Ammon's horn (tissue), 1 donor: ENCODE data around the gene WWOX.

Source experiments
- DNase-seq: peaks from one replicate; pipeline ENCODE4 v3.0.0-alpha.2; 2016; ENCODE audit warnings: low spot score

Gene WWOX

GRCh38 chr16:78196502-78196901 is 97.0 kb downstream of the WWOX start:
- no peak for DNase-seq

GRCh38 chr16:78198288-78198687 is 98.8 kb downstream of the WWOX start:
- peak; percentile 34 for DNase-seq

GRCh38 chr16:78199325-78200022 is 100.0 kb downstream of the WWOX start:
- no peak for DNase-seq

- DNase-seq, result no peak
These were observed 100.6 kb downstream of the WWOX start for GRCh38 chr16:78200023-78200389.

GRCh38 chr16:78200623-78201096 is 101.2 kb downstream of the WWOX start:
- no peak for DNase-seq

- no peak for DNase-seq
These were observed 106.1 kb downstream of the WWOX start for GRCh38 chr16:78205506-78205905.

- no peak for DNase-seq
These were observed 107.3 kb downstream of the WWOX start for GRCh38 chr16:78206623-78207223.

- no peak for DNase-seq
These were observed 110.7 kb downstream of the WWOX start for GRCh38 chr16:78209951-78210661.

GRCh38 chr16:78211020-78211599 is 111.7 kb downstream of the WWOX start:
- DNase-seq, result no peak

GRCh38 chr16:78211946-78212345 is 112.5 kb downstream of the WWOX start:
- DNase-seq, result no peak

GRCh38 chr16:78212674-78213073 is 113.2 kb downstream of the WWOX start:
- DNase-seq, result no peak

- DNase-seq, result no peak
These were observed 114.3 kb downstream of the WWOX start for GRCh38 chr16:78213751-78214150.

GRCh38 chr16:78215222-78215621 is 115.8 kb downstream of the WWOX start:
- DNase-seq, result no peak

- DNase-seq, result no peak
These were observed 116.8 kb downstream of the WWOX start for GRCh38 chr16:78216166-78216745.

GRCh38 chr16:78217276-78217675 is 117.8 kb downstream of the WWOX start:
- DNase-seq, result no peak

GRCh38 chr16:78218279-78218678 is 118.8 kb downstream of the WWOX start:
- DNase-seq, result no peak

GRCh38 chr16:78218856-78219651 is 119.6 kb downstream of the WWOX start:
- no peak for DNase-seq

GRCh38 chr16:78220571-78220970 is 121.1 kb downstream of the WWOX start:
- DNase-seq, result no peak

- DNase-seq, result peak; percentile 21
These were observed 122.4 kb downstream of the WWOX start for GRCh38 chr16:78221892-78222291.

GRCh38 chr16:78224342-78224741 is 124.9 kb downstream of the WWOX start:
- DNase-seq, result no peak

GRCh38 chr16:78225919-78226318 is 126.5 kb downstream of the WWOX start:
- peak; percentile 16 for DNase-seq

- peak; percentile 25 for DNase-seq
These were observed 128.4 kb downstream of the WWOX start for GRCh38 chr16:78227855-78228254.
